ENCODE data around the gene CHL1.

- TF ChIP-seq GATA2 (IDR thresholded peaks at IDR 0.05; ENCODE audit: low read depth, low read length) (no peak), GATA3 (IDR thresholded peaks at IDR 0.05; ENCODE audit: low read depth, low read length) (no peak)
Observed at GRCh38 chr3:380801-381200, 184.2 kb downstream of the CHL1 start.
